GM06990 (cell line): ENCODE results near the gene SLC7A8.

Source experiments
- DNase-seq: peaks from one replicate; pipeline ENCODE4 v3.0.0-alpha.2; 2011; ENCODE audit not compliant: insufficient read length; ENCODE audit errors: extremely low read depth
- H3K27me3 ChIP-seq: replicated peaks from 2 replicates; pipeline ENCODE4 v1.6.0; 2011; ENCODE audit warnings: low read length; ENCODE audit not compliant: control insufficient read depth, insufficient read depth
- H3K36me3 ChIP-seq: 2 replicates; pipeline ENCODE4 v1.5.1; 2011; ENCODE audit warnings: low read length; ENCODE audit not compliant: control insufficient read depth, insufficient read depth
- H3K4me3 ChIP-seq: replicated peaks from 2 replicates; pipeline ENCODE4 v1.5.1; 2011; ENCODE audit warnings: low read depth, mild to moderate bottlenecking, control low read depth, low read length
- CTCF ChIP-seq: IDR thresholded peaks from 2 replicates; pipeline ENCODE4 v1.5.1; 2011; ENCODE audit warnings: low read length, control low read depth, mild to moderate bottlenecking, inconsistent platforms; ENCODE audit not compliant: insufficient read depth, poor library complexity, severe bottlenecking

Gene SLC7A8

GRCh38 chr14:23181946-23182345 lies 1.5 kb downstream of the SLC7A8 start:
- no peaks in the 10 kb centered on the region; the same call in 1 of the 2 replicates for H3K27me3 ChIP-seq
- H3K36me3 ChIP-seq = no peaks in the 10 kb centered on the region
- TF ChIP-seq CTCF = no peak
- DNase-seq = no peak
- no peak overlapping the region for H3K4me3 ChIP-seq

- DNase-seq = no peak
- H3K36me3 ChIP-seq = no peaks in the 10 kb centered on the region
- TF ChIP-seq CTCF = no peak
- no peaks in the 10 kb centered on the region; the same call in 1 of the 2 replicates for H3K27me3 ChIP-seq
- H3K4me3 ChIP-seq = no peak overlapping the region
These were observed 2.0 kb downstream of the SLC7A8 start for GRCh38 chr14:23181453-23181852.

GRCh38 chr14:23177181-23177580 lies 6.3 kb downstream of the SLC7A8 start:
- no peaks in the 10 kb centered on the region for H3K27me3 ChIP-seq
- no peak for TF ChIP-seq CTCF
- H3K4me3 ChIP-seq = no peak overlapping the region
- no peaks in the 10 kb centered on the region for H3K36me3 ChIP-seq
- no peak for DNase-seq

GRCh38 chr14:23175823-23176222 lies 7.6 kb downstream of the SLC7A8 start:
- Histone ChIP-seq H3K36me3 (no peaks in the 10 kb centered on the region), H3K27me3 (no peaks in the 10 kb centered on the region), H3K4me3 (no peak overlapping the region)
- no peak for DNase-seq
- TF ChIP-seq CTCF = no peak

- Histone ChIP-seq H3K4me3 (no peak overlapping the region), H3K27me3 (no peaks in the 10 kb centered on the region), H3K36me3 (no peaks in the 10 kb centered on the region)
- DNase-seq = no peak
- TF ChIP-seq CTCF = no peak
These were observed 8.9 kb downstream of the SLC7A8 start for GRCh38 chr14:23174296-23175184.
